Neuron (in vitro differentiated cells): ENCODE data around the gene CC2D2A.

Experiments used
- H2AFZ ChIP-seq: one replicate; pipeline ENCODE4 v1.6.1; 2013; ENCODE audit warnings: low read depth, mild to moderate bottlenecking, inconsistent platforms, low read length, moderate library complexity
- H3K27me3 ChIP-seq: one replicate; pipeline ENCODE4 v1.6.1; 2013; ENCODE audit warnings: low read length; ENCODE audit not compliant: insufficient read depth
- H3K36me3 ChIP-seq: one replicate; pipeline ENCODE4 v1.6.1; 2013; ENCODE audit warnings: low read length; ENCODE audit not compliant: insufficient read depth
- H3K4me1 ChIP-seq: one replicate; pipeline ENCODE4 v1.6.1; 2013; ENCODE audit warnings: low read length; ENCODE audit not compliant: insufficient read depth
- H3K4me3 ChIP-seq: 2 replicates; pipeline ENCODE4 v1.5.1; 2013; ENCODE audit warnings: mild to moderate bottlenecking, low read length, moderate library complexity
- H3K9me3 ChIP-seq: one replicate; pipeline ENCODE4 v1.6.1; 2013; ENCODE audit warnings: low read length

The CC2D2A gene

GRCh38 chr4:15536552-15537499, 67.1 kb downstream of the CC2D2A start:
- Histone ChIP-seq H2AFZ (no peak overlapping the region), H3K4me1 (no peaks in the 10 kb centered on the region), H3K27me3 (no peaks in the 10 kb centered on the region), H3K9me3 (no peaks in the 10 kb centered on the region), H3K4me3 (no peak overlapping the region), H3K36me3 (peaks cover 30% of the 10 kb centered on the region)

GRCh38 chr4:15541941-15542340, 72.3 kb downstream of the CC2D2A start:
- H3K9me3 ChIP-seq, result no peaks in the 10 kb centered on the region
- no peaks in the 10 kb centered on the region for H3K4me1 ChIP-seq
- no peak overlapping the region for H3K4me3 ChIP-seq
- no peaks in the 10 kb centered on the region for H3K27me3 ChIP-seq
- H3K36me3 ChIP-seq, result peaks cover 40% of the 10 kb centered on the region
- no peak overlapping the region for H2AFZ ChIP-seq

GRCh38 chr4:15542760-15543159, 73.1 kb downstream of the CC2D2A start:
- H3K27me3 ChIP-seq, result no peaks in the 10 kb centered on the region
- H3K4me1 ChIP-seq, result no peaks in the 10 kb centered on the region
- H2AFZ ChIP-seq, result no peak overlapping the region
- H3K4me3 ChIP-seq, result no peak overlapping the region
- H3K36me3 ChIP-seq, result peaks cover 36% of the 10 kb centered on the region
- no peaks in the 10 kb centered on the region for H3K9me3 ChIP-seq

DNA sequence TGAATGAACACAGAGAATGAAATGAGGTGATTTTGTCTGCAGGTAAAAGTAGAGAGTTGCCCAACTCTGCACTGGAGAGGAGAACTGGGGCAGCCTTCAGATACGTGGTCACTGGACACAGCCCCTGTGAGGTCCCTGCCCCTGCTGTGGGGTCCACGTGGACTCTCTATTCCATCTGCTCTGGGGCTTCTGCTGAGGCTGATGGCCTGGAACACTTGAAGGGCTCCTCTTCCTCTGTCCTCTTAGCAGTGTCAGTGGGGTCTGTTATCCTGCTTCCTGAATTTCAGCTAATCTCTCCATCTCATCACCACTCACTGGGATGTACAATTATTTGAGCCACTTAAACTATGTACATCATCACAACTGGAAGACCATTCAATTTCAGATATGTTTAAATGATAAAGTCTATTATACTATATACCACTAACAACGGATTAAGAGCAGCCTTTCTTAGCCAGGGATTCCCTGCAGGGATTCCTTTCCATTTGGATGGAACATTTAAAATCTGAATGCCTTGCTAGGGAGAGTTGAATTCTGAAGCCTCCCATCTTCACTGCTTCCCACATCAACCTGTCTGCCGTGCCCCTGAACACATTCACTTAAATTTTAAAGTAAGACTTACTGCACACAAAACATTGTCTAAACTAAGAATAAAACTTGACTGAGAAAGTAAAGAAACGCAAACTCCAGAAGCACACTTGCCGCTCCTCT, 74.0 kb downstream of the CC2D2A start:
- Histone ChIP-seq H3K4me3 (no peak overlapping the region), H3K36me3 (peaks cover 29% of the 10 kb centered on the region), H2AFZ (no peak overlapping the region), H3K9me3 (no peaks in the 10 kb centered on the region), H3K27me3 (no peaks in the 10 kb centered on the region), H3K4me1 (no peaks in the 10 kb centered on the region)

DNA sequence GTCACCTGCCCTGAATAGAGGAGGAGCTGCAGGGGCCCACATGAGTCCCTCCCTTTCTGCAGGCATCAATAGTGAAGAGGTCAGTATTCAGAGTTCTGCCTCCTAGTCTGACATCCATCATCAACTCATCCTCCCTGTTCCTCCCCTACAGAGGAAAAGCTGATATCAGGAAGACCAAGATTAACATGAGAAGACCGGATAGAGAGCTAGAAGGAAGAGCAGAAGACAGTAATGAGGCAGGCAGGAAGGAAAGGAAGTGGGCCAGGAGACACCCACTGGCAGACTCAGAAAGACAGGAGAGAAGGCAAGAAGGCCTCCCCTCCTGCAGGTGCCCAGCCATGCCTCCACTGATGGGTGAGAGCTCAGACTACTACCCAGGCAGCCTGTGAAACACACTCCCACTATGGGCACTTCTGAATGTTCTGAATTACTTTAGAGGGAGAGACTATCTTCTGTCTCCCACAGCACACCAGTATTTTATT, 74.6 kb downstream of the CC2D2A start:
- Histone ChIP-seq H3K36me3 (peaks cover 26% of the 10 kb centered on the region), H3K27me3 (no peaks in the 10 kb centered on the region), H3K4me1 (no peaks in the 10 kb centered on the region), H2AFZ (no peak overlapping the region), H3K4me3 (no peak overlapping the region), H3K9me3 (no peaks in the 10 kb centered on the region)

- no peak overlapping the region for H2AFZ ChIP-seq
- peaks cover 26% of the 10 kb centered on the region for H3K36me3 ChIP-seq
- no peaks in the 10 kb centered on the region for H3K27me3 ChIP-seq
- H3K4me1 ChIP-seq, result no peaks in the 10 kb centered on the region
- H3K4me3 ChIP-seq, result no peak overlapping the region
- H3K9me3 ChIP-seq, result no peaks in the 10 kb centered on the region
Observed at GRCh38 chr4:15545371-15545770, 75.7 kb downstream of the CC2D2A start.

GRCh38 chr4:15547392-15547791, 77.7 kb downstream of the CC2D2A start:
- Histone ChIP-seq H3K4me1 (no peaks in the 10 kb centered on the region), H3K4me3 (no peak overlapping the region), H3K27me3 (no peaks in the 10 kb centered on the region), H3K36me3 (peaks cover 15% of the 10 kb centered on the region), H3K9me3 (no peaks in the 10 kb centered on the region), H2AFZ (no peak overlapping the region)

GRCh38 chr4:15550491-15550890, 80.8 kb downstream of the CC2D2A start:
- no peaks in the 10 kb centered on the region for H3K27me3 ChIP-seq

GRCh38 chr4:15551740-15552446, 82.2 kb downstream of the CC2D2A start:
- H3K4me3 ChIP-seq, result no peak overlapping the region
- no peaks in the 10 kb centered on the region for H3K9me3 ChIP-seq
- H3K4me1 ChIP-seq, result no peaks in the 10 kb centered on the region
- no peaks in the 10 kb centered on the region for H3K27me3 ChIP-seq
- H3K36me3 ChIP-seq, result peaks cover 12% of the 10 kb centered on the region
- H2AFZ ChIP-seq, result no peak overlapping the region

More at GRCh38 chr4:15550491-15550890, 80.8 kb downstream of the CC2D2A start:
- Histone ChIP-seq H2AFZ (no peak overlapping the region), H3K9me3 (no peaks in the 10 kb centered on the region), H3K36me3 (peaks cover 9% of the 10 kb centered on the region), H3K4me3 (no peak overlapping the region), H3K4me1 (no peaks in the 10 kb centered on the region)

DNA sequence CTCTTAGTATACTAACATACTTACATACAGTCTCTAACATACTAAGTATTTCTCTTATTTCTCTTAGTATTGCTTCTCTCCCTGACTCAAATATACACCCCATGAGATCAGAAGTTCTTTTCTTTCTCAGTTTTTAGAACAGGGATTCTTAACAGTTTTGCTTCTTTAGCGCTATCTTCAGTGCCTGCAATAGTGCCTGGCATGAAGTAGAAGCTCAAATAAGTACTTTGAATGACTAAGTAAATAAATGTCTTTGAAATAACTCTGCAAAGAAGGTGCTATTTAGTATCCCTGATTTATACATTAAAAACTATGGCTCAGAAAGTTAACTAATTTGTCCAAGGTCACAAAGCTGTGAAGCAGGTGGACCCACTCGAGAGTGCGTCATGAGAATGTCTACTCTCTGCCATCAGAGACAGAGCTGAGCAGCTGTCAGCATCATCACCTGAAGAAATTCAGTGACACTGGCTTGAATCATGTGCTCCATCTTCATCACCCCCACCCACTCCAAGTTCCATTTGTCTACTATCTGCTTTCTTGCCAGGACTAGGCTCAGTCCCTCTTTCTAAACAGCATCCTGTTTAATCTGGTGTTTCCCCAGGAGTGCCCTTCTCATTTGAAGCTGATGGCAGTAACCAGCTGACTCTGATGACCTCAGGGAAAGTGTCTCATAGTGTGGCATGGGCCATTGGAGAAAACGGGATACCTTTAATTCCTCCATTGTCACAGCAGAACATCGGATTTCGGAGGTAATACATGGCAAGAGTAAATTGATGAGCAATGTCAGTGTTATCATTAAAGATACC, 83.1 kb downstream of the CC2D2A start:
- H3K9me3 ChIP-seq, result no peaks in the 10 kb centered on the region
- no peak overlapping the region for H3K4me3 ChIP-seq
- H3K27me3 ChIP-seq, result no peaks in the 10 kb centered on the region
- H3K36me3 ChIP-seq, result peaks cover 16% of the 10 kb centered on the region
- no peaks in the 10 kb centered on the region for H3K4me1 ChIP-seq
- no peak overlapping the region for H2AFZ ChIP-seq

- Histone ChIP-seq H3K27me3 (no peaks in the 10 kb centered on the region), H2AFZ (no peak overlapping the region), H3K9me3 (no peaks in the 10 kb centered on the region), H3K4me3 (no peak overlapping the region), H3K36me3 (peaks cover 22% of the 10 kb centered on the region), H3K4me1 (no peaks in the 10 kb centered on the region)
Observed at GRCh38 chr4:15556511-15557092, 86.9 kb downstream of the CC2D2A start.
